ENCODE results near the gene MBP. TPM values are rescaled to one million over a fixed set of nuclear protein-coding genes. Genes with fewer than 3 reads are reported as not detected.

MBP gene
- polyA plus RNA-seq, 1 donor from 2014 or later, result 3.3 TPM

GRCh38 chr18:77033575-77033974 lies 99.0 kb downstream of the MBP start:
- Histone ChIP-seq H3K36me3 (ENCODE audit: insufficient read depth, low read length) (no peaks in the 10 kb centered on the region), H3K4me3 (ENCODE audit: low read length) (no peak overlapping the region), H3K27me3 (ENCODE audit: insufficient read depth, low read depth, low read length) (no peaks in the 10 kb centered on the region), H3K9me3 (ENCODE audit: low read length) (no peaks in the 10 kb centered on the region), H3K27ac (ENCODE audit: low read length) (no peak overlapping the region), H3K9me2 (ENCODE audit: insufficient read depth, low read length) (no peaks in the 10 kb centered on the region), H2AFZ (ENCODE audit: low read depth, low read length) (no peak overlapping the region), H3K4me2 (ENCODE audit: low read length) (no peak overlapping the region), H3K9ac (ENCODE audit: low read length) (no peak overlapping the region), H3K79me2 (replicated peaks; ENCODE audit: insufficient read depth, low read length) (no peaks in the 10 kb centered on the region), H3F3A (ENCODE audit: insufficient read depth, low read length, poor library complexity, severe bottlenecking) (no peaks in the 10 kb centered on the region), H4K20me1 (ENCODE audit: insufficient read depth) (no peaks in the 10 kb centered on the region)
- TF ChIP-seq RAD21 (conservative IDR thresholded peaks at IDR 0.05), result no peak
- no peak for TF ChIP-seq TAF1 (IDR thresholded peaks at IDR 0.05; ENCODE audit: low read depth)
- no peak for TF ChIP-seq CTCF (IDR thresholded peaks at IDR 0.05; ENCODE audit: poor library complexity, severe bottlenecking)
- TF ChIP-seq MXI1 (conservative IDR thresholded peaks at IDR 0.05; ENCODE audit: poor library complexity, severe bottlenecking), result no peak
- TF ChIP-seq POLR2AphosphoS5 (IDR thresholded peaks at IDR 0.05), result no peak
- no peak for TF ChIP-seq EP300 (conservative IDR thresholded peaks at IDR 0.05; ENCODE audit: poor library complexity, severe bottlenecking)

- no peaks in the 10 kb centered on the region for H3K27me3 ChIP-seq (ENCODE audit: insufficient read depth, low read depth, low read length)
- no peaks in the 10 kb centered on the region for H3K36me3 ChIP-seq (ENCODE audit: insufficient read depth, low read length)
- no peak overlapping the region for H3K9ac ChIP-seq (ENCODE audit: low read length)
- H3K9me3 ChIP-seq (ENCODE audit: low read length), result no peaks in the 10 kb centered on the region
- TF ChIP-seq POLR2AphosphoS5 (IDR thresholded peaks at IDR 0.05) (no peak), SMC3 (conservative IDR thresholded peaks at IDR 0.05; ENCODE audit: poor library complexity) (no peak), MXI1 (conservative IDR thresholded peaks at IDR 0.05; ENCODE audit: poor library complexity, severe bottlenecking) (no peak), EZH2 (IDR thresholded peaks at IDR 0.05; ENCODE audit: borderline replicate concordance, insufficient read depth, low read length, poor library complexity, severe bottlenecking) (no peak), TAF1 (IDR thresholded peaks at IDR 0.05; ENCODE audit: low read depth) (no peak), RAD21 (conservative IDR thresholded peaks at IDR 0.05) (no peak), REST (IDR thresholded peaks at IDR 0.05; ENCODE audit: borderline replicate concordance) (no peak), EP300 (conservative IDR thresholded peaks at IDR 0.05; ENCODE audit: poor library complexity, severe bottlenecking) (no peak), CTCF (IDR thresholded peaks at IDR 0.05; ENCODE audit: poor library complexity, severe bottlenecking) (no peak)
- H3K4me2 ChIP-seq (ENCODE audit: low read length), result no peak overlapping the region
- H3K79me2 ChIP-seq (replicated peaks; ENCODE audit: insufficient read depth, low read length), result no peaks in the 10 kb centered on the region
- no peak overlapping the region for H2AFZ ChIP-seq (ENCODE audit: low read depth, low read length)
- H3K9me2 ChIP-seq (ENCODE audit: insufficient read depth, low read length), result no peaks in the 10 kb centered on the region
- H3F3A ChIP-seq (ENCODE audit: insufficient read depth, low read length, poor library complexity, severe bottlenecking), result no peaks in the 10 kb centered on the region
- no peak overlapping the region for H3K27ac ChIP-seq (ENCODE audit: low read length)
- H3K4me3 ChIP-seq (ENCODE audit: low read length), result no peak overlapping the region
- no peaks in the 10 kb centered on the region for H4K20me1 ChIP-seq (ENCODE audit: insufficient read depth)
Measured at GRCh38 chr18:77032181-77032701, 100.3 kb downstream of the MBP start.

Measured in neural cell (in vitro differentiated cells).